ENCODE measurements around the gene MEF2B.

DNA sequence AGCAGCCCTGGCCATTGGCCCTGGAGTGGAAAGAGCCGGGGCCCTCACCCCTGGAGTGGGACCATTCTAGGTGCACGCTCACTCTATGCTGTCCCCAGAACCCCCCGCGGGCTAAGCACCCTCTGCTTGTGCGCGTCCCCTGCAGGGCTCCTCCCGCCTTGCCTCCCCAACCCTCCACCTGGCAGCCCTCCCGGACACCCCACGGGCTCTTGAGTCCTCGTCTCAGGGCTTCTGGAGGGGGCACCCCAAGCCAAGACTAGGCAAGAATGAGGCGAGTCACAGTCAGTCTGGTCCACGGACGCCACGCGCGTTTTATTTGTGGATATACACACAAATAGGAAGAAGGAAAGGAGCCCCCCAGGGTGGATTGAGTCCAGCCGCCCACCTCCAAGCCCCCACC is 24.8 kb downstream of the MEF2B start:
- TF ChIP-seq, protein P1, sequence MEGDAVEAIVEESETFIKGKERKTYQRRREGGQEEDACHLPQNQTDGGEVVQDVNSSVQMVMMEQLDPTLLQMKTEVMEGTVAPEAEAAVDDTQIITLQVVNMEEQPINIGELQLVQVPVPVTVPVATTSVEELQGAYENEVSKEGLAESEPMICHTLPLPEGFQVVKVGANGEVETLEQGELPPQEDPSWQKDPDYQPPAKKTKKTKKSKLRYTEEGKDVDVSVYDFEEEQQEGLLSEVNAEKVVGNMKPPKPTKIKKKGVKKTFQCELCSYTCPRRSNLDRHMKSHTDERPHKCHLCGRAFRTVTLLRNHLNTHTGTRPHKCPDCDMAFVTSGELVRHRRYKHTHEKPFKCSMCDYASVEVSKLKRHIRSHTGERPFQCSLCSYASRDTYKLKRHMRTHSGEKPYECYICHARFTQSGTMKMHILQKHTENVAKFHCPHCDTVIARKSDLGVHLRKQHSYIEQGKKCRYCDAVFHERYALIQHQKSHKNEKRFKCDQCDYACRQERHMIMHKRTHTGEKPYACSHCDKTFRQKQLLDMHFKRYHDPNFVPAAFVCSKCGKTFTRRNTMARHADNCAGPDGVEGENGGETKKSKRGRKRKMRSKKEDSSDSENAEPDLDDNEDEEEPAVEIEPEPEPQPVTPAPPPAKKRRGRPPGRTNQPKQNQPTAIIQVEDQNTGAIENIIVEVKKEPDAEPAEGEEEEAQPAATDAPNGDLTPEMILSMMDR (conservative IDR thresholded peaks at IDR 0.05), result no peak
- no peak for TF ChIP-seq ZFX (IDR thresholded peaks at IDR 0.05)
